ENCODE data around the gene THAP6. TPM values are rescaled to one million over a fixed set of nuclear protein-coding genes. Genes with fewer than 3 reads are reported as not detected.

Gene THAP6
- polyA plus RNA-seq, 1 donor from 2014 or later, result 42.9 TPM

GRCh38 chr4:75499900-75500299 lies 14.4 kb upstream of the THAP6 start:
- TF ChIP-seq EP300 (conservative IDR thresholded peaks at IDR 0.05; ENCODE audit: poor library complexity, severe bottlenecking) (no peak), SMC3 (conservative IDR thresholded peaks at IDR 0.05; ENCODE audit: poor library complexity) (no peak), MXI1 (conservative IDR thresholded peaks at IDR 0.05; ENCODE audit: poor library complexity, severe bottlenecking) (no peak), EZH2 (IDR thresholded peaks at IDR 0.05; ENCODE audit: borderline replicate concordance, insufficient read depth, low read length, poor library complexity, severe bottlenecking) (no peak), REST (IDR thresholded peaks at IDR 0.05; ENCODE audit: borderline replicate concordance) (no peak), RAD21 (conservative IDR thresholded peaks at IDR 0.05) (no peak), TAF1 (IDR thresholded peaks at IDR 0.05; ENCODE audit: low read depth) (no peak), CTCF (IDR thresholded peaks at IDR 0.05; ENCODE audit: poor library complexity, severe bottlenecking) (no peak), POLR2AphosphoS5 (IDR thresholded peaks at IDR 0.05) (no peak)
- Histone ChIP-seq H3K27me3 (ENCODE audit: insufficient read depth, low read depth, low read length) (no peaks in the 10 kb centered on the region), H3K9me2 (ENCODE audit: insufficient read depth, low read length) (no peaks in the 10 kb centered on the region), H3K4me2 (ENCODE audit: low read length) (no peak overlapping the region), H3K27ac (ENCODE audit: low read length) (no peak overlapping the region), H3K79me2 (replicated peaks; ENCODE audit: insufficient read depth, low read length) (no peaks in the 10 kb centered on the region), H3K9ac (ENCODE audit: low read length) (no peak overlapping the region), H3K4me3 (ENCODE audit: low read length) (no peak overlapping the region), H4K20me1 (ENCODE audit: insufficient read depth) (no peaks in the 10 kb centered on the region), H3K36me3 (ENCODE audit: insufficient read depth, low read length) (peaks cover 11% of the 10 kb centered on the region), H3F3A (ENCODE audit: insufficient read depth, low read length, poor library complexity, severe bottlenecking) (no peaks in the 10 kb centered on the region), H3K9me3 (ENCODE audit: low read length) (no peaks in the 10 kb centered on the region), H2AFZ (ENCODE audit: low read depth, low read length) (no peak overlapping the region)

GRCh38 chr4:75502671-75503070 lies 11.6 kb upstream of the THAP6 start:
- no peaks in the 10 kb centered on the region for H4K20me1 ChIP-seq (ENCODE audit: insufficient read depth)
- H3K4me2 ChIP-seq (ENCODE audit: low read length), result no peak overlapping the region
- H3K9me3 ChIP-seq (ENCODE audit: low read length), result no peaks in the 10 kb centered on the region
- no peak overlapping the region for H3K9ac ChIP-seq (ENCODE audit: low read length)
- peaks cover 11% of the 10 kb centered on the region for H3K36me3 ChIP-seq (ENCODE audit: insufficient read depth, low read length)
- no peak overlapping the region for H3K4me3 ChIP-seq (ENCODE audit: low read length)
- no peaks in the 10 kb centered on the region for H3F3A ChIP-seq (ENCODE audit: insufficient read depth, low read length, poor library complexity, severe bottlenecking)
- TF ChIP-seq POLR2AphosphoS5 (IDR thresholded peaks at IDR 0.05), result no peak
- no peak for TF ChIP-seq TAF1 (IDR thresholded peaks at IDR 0.05; ENCODE audit: low read depth)
- no peak for TF ChIP-seq CTCF (IDR thresholded peaks at IDR 0.05; ENCODE audit: poor library complexity, severe bottlenecking)
- TF ChIP-seq EP300 (conservative IDR thresholded peaks at IDR 0.05; ENCODE audit: poor library complexity, severe bottlenecking), result no peak
- TF ChIP-seq RAD21 (conservative IDR thresholded peaks at IDR 0.05), result no peak
- TF ChIP-seq REST (IDR thresholded peaks at IDR 0.05; ENCODE audit: borderline replicate concordance), result no peak
- TF ChIP-seq SMC3 (conservative IDR thresholded peaks at IDR 0.05; ENCODE audit: poor library complexity), result no peak
- TF ChIP-seq MXI1 (conservative IDR thresholded peaks at IDR 0.05; ENCODE audit: poor library complexity, severe bottlenecking), result no peak
- no peak for TF ChIP-seq EZH2 (IDR thresholded peaks at IDR 0.05; ENCODE audit: borderline replicate concordance, insufficient read depth, low read length, poor library complexity, severe bottlenecking)
- H3K79me2 ChIP-seq (replicated peaks; ENCODE audit: insufficient read depth, low read length), result peaks cover 7% of the 10 kb centered on the region
- H3K9me2 ChIP-seq (ENCODE audit: insufficient read depth, low read length), result no peaks in the 10 kb centered on the region
- H2AFZ ChIP-seq (ENCODE audit: low read depth, low read length), result no peak overlapping the region
- no peak overlapping the region for H3K27ac ChIP-seq (ENCODE audit: low read length)
- H3K27me3 ChIP-seq (ENCODE audit: insufficient read depth, low read depth, low read length), result no peaks in the 10 kb centered on the region
